Lower leg skin (tissue), 3 donors: ENCODE results near the gene SLC22A3.

Source experiments
- POLR2A ChIP-seq, 2 donors: fragments of 450-650 bp; IDR thresholded peaks; one replicate each; pipeline ENCODE4 v1.6.1; 2016 to 2017; ENCODE audit warnings: antibody characterized with exemption in 2 of 2, mild to moderate bottlenecking in 1 of 2, moderate library complexity in 1 of 2
- TF ChIP-seq, protein P1 (sequence below), 3 donors: fragments of 450-650 bp; IDR thresholded peaks; one replicate each; pipeline ENCODE4 v1.5.1; 2016; ENCODE audit warnings: antibody characterized with exemption in 3 of 3, mild to moderate bottlenecking in 3 of 3, moderate library complexity in 2 of 3

DNA sequence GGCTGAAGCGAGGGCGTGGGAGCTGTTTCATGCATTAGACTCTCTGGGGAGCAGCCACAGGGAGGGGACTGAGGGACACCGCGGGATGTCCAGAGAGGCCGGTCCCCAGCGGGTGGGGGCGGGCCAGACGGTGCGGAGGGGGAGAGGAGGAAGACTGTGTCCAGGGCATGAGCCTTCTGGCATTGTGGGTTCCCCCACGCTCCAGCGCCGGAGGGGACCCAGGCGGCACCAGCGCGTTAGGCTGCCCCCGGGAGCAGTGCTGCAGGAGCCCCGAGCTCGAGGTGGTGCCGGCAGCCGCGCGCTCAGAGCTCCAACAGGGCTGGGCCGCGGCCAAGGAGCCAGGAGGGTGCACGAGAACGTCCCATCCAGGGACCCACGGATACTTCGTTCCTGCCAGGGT is 14.4 kb downstream of the SLC22A3 start:
- TF ChIP-seq, protein P1, sequence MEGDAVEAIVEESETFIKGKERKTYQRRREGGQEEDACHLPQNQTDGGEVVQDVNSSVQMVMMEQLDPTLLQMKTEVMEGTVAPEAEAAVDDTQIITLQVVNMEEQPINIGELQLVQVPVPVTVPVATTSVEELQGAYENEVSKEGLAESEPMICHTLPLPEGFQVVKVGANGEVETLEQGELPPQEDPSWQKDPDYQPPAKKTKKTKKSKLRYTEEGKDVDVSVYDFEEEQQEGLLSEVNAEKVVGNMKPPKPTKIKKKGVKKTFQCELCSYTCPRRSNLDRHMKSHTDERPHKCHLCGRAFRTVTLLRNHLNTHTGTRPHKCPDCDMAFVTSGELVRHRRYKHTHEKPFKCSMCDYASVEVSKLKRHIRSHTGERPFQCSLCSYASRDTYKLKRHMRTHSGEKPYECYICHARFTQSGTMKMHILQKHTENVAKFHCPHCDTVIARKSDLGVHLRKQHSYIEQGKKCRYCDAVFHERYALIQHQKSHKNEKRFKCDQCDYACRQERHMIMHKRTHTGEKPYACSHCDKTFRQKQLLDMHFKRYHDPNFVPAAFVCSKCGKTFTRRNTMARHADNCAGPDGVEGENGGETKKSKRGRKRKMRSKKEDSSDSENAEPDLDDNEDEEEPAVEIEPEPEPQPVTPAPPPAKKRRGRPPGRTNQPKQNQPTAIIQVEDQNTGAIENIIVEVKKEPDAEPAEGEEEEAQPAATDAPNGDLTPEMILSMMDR (IDR thresholded peaks at IDR 0.05), result no peak
- TF ChIP-seq POLR2A (IDR thresholded peaks at IDR 0.05), result no peak
